Measurements from ENCODE around the gene FGFRL1. TPM values are rescaled to one million over a fixed set of nuclear protein-coding genes. Genes with fewer than 3 reads are reported as not detected.

The FGFRL1 gene
- total and polyA plus RNA-seq, 2 of the 13 experiments (the other 11 are each of a cell fraction or from before 2014, with no cell fraction given), result 19.1 to 30.6 TPM

GRCh38 chr4:985123-985830 is 26.1 kb upstream of the FGFRL1 start (continued):
- TF ChIP-seq ELK4 (CRISPR knock-in tag; IDR thresholded peaks at IDR 0.05; ENCODE audit: borderline replicate concordance) (no peak), NFIB (CRISPR knock-in tag; IDR thresholded peaks at IDR 0.05; ENCODE audit: borderline replicate concordance) (no peak), HNRNPUL1 (IDR thresholded peaks at IDR 0.05; ENCODE audit: low read depth, low read length) (no peak), CCDC6 (CRISPR knock-in tag; IDR thresholded peaks at IDR 0.05) (no peak), MATR3 (CRISPR knock-in tag; IDR thresholded peaks at IDR 0.05) (no peak), ZNF343 (CRISPR knock-in tag; IDR thresholded peaks at IDR 0.05) (no peak), ZNF7 (CRISPR knock-in tag; IDR thresholded peaks at IDR 0.05) (no peak), RBM22 (optimal IDR thresholded peaks at IDR 0.05; ENCODE audit: low read length) (peak; percentile 82), IKZF1 (IDR thresholded peaks at IDR 0.05) (no peak), ZFP36 (IDR thresholded peaks at IDR 0.05; ENCODE audit: borderline replicate concordance, low read depth, low read length, partially characterized antibody) (no peak), LBX2 (CRISPR knock-in tag; IDR thresholded peaks at IDR 0.05; ENCODE audit: borderline replicate concordance) (no peak), ZNF569 (CRISPR knock-in tag; IDR thresholded peaks at IDR 0.05; ENCODE audit: borderline replicate concordance) (no peak), KMT2B (CRISPR knock-in tag; IDR thresholded peaks at IDR 0.05) (no peak), TBP (CRISPR knock-in tag; IDR thresholded peaks at IDR 0.05) (no peak), ZNF253 (CRISPR knock-in tag; IDR thresholded peaks at IDR 0.05; ENCODE audit: borderline replicate concordance) (no peak), SALL1 (CRISPR knock-in tag; IDR thresholded peaks at IDR 0.05) (peak; percentile 36; the same call in 1 of the 2 replicates)
- TF ChIP-seq, protein P1, sequence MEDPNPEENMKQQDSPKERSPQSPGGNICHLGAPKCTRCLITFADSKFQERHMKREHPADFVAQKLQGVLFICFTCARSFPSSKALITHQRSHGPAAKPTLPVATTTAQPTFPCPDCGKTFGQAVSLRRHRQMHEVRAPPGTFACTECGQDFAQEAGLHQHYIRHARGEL (CRISPR knock-in tag; IDR thresholded peaks at IDR 0.05), result no peak
- TF ChIP-seq, protein P2, sequence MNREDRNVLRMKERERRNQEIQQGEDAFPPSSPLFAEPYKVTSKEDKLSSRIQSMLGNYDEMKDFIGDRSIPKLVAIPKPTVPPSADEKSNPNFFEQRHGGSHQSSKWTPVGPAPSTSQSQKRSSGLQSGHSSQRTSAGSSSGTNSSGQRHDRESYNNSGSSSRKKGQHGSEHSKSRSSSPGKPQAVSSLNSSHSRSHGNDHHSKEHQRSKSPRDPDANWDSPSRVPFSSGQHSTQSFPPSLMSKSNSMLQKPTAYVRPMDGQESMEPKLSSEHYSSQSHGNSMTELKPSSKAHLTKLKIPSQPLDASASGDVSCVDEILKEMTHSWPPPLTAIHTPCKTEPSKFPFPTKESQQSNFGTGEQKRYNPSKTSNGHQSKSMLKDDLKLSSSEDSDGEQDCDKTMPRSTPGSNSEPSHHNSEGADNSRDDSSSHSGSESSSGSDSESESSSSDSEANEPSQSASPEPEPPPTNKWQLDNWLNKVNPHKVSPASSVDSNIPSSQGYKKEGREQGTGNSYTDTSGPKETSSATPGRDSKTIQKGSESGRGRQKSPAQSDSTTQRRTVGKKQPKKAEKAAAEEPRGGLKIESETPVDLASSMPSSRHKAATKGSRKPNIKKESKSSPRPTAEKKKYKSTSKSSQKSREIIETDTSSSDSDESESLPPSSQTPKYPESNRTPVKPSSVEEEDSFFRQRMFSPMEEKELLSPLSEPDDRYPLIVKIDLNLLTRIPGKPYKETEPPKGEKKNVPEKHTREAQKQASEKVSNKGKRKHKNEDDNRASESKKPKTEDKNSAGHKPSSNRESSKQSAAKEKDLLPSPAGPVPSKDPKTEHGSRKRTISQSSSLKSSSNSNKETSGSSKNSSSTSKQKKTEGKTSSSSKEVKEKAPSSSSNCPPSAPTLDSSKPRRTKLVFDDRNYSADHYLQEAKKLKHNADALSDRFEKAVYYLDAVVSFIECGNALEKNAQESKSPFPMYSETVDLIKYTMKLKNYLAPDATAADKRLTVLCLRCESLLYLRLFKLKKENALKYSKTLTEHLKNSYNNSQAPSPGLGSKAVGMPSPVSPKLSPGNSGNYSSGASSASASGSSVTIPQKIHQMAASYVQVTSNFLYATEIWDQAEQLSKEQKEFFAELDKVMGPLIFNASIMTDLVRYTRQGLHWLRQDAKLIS (CRISPR knock-in tag; IDR thresholded peaks at IDR 0.05), result no peak
- TF ChIP-seq, protein P3, sequence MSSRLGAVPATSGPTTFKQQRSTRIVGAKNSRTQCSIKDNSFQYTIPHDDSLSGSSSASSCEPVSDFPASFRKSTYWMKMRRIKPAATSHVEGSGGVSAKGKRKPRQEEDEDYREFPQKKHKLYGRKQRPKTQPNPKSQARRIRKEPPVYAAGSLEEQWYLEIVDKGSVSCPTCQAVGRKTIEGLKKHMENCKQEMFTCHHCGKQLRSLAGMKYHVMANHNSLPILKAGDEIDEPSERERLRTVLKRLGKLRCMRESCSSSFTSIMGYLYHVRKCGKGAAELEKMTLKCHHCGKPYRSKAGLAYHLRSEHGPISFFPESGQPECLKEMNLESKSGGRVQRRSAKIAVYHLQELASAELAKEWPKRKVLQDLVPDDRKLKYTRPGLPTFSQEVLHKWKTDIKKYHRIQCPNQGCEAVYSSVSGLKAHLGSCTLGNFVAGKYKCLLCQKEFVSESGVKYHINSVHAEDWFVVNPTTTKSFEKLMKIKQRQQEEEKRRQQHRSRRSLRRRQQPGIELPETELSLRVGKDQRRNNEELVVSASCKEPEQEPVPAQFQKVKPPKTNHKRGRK (CRISPR knock-in tag; IDR thresholded peaks at IDR 0.05), result no peak
- TF ChIP-seq, protein P4, sequence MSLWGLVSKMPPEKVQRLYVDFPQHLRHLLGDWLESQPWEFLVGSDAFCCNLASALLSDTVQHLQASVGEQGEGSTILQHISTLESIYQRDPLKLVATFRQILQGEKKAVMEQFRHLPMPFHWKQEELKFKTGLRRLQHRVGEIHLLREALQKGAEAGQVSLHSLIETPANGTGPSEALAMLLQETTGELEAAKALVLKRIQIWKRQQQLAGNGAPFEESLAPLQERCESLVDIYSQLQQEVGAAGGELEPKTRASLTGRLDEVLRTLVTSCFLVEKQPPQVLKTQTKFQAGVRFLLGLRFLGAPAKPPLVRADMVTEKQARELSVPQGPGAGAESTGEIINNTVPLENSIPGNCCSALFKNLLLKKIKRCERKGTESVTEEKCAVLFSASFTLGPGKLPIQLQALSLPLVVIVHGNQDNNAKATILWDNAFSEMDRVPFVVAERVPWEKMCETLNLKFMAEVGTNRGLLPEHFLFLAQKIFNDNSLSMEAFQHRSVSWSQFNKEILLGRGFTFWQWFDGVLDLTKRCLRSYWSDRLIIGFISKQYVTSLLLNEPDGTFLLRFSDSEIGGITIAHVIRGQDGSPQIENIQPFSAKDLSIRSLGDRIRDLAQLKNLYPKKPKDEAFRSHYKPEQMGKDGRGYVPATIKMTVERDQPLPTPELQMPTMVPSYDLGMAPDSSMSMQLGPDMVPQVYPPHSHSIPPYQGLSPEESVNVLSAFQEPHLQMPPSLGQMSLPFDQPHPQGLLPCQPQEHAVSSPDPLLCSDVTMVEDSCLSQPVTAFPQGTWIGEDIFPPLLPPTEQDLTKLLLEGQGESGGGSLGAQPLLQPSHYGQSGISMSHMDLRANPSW (CRISPR knock-in tag; IDR thresholded peaks at IDR 0.05; ENCODE audit: borderline replicate concordance), result no peak

Measured in HepG2 (cell line).